ENCODE measurements around the gene NXPH1. TPM values are rescaled to one million over a fixed set of nuclear protein-coding genes. Genes with fewer than 3 reads are reported as not detected.

The NXPH1 gene
- total and polyA plus RNA-seq, 8 donors, result 0.11 TPM; not detected in 7

DNA sequence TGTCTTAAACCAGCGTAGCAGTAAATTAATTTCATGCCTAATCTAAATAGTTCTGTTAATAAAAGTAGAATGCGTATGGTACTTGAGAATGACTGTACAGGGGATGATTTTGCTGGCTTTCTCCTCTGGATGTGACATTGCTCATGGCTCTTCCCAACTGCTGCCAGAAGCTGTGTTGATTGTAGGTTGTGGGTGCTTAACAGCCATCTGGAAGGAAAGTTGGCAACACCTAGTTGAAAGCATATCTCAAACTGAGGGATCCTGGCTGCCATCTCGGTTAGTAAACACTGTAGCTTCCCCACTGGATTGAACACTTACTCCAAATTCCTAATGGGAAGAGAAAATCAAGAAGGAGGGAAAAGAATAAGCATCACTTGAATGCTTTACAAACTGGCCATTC lies 130.9 kb downstream of the NXPH1 start:
- no peak for DNase-seq
- H3K27me3 ChIP-seq, result no peaks in the 10 kb centered on the region
- no peak overlapping the region for H3K27ac ChIP-seq
- intact Hi-C loops (cut with DNase I), result no loop called here
- no peak for ATAC-seq
- no peak for TF ChIP-seq CTCF (IDR thresholded peaks at IDR 0.05)
- H3K4me3 ChIP-seq, result no peak overlapping the region
- H3K9me3 ChIP-seq, result no peaks in the 10 kb centered on the region
- no peaks in the 10 kb centered on the region for H3K36me3 ChIP-seq
- H3K4me1 ChIP-seq, result no peaks in the 10 kb centered on the region

DNA sequence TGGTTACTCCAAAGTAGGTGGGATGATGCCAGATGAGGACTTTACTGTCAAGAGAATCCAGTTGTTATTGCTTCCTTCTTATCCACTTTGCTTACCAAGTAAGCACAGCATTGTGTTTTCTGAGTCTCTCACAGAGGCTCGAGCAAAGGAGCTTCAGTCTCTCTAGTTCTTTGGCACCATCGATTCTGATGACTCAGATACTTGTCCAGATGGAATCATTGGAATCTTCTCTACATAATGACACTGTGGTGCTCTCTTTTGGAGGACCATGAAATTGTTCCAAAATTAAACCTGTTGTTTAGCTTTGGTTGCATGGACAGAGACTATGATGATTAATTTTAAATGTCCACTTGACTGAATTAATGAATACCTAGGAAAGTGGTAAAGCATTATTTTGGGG lies 132.6 kb downstream of the NXPH1 start:
- no peaks in the 10 kb centered on the region for H3K9me3 ChIP-seq
- no peaks in the 10 kb centered on the region for H3K36me3 ChIP-seq
- H3K27me3 ChIP-seq, result no peaks in the 10 kb centered on the region
- ATAC-seq (no peak), DNase-seq (no peak)
- H3K4me3 ChIP-seq, result no peak overlapping the region
- no peaks in the 10 kb centered on the region for H3K4me1 ChIP-seq
- intact Hi-C loops (cut with DNase I), result no loop called here
- H3K27ac ChIP-seq, result no peak overlapping the region
- no peak for TF ChIP-seq CTCF (IDR thresholded peaks at IDR 0.05)

GRCh38 chr7:8567626-8568025 lies 134.2 kb downstream of the NXPH1 start:
- intact Hi-C loops (cut with DNase I), result no loop called here
- H3K9me3 ChIP-seq, result no peaks in the 10 kb centered on the region
- H3K27ac ChIP-seq, result no peak overlapping the region
- no peak overlapping the region for H3K4me3 ChIP-seq
- no peaks in the 10 kb centered on the region for H3K27me3 ChIP-seq
- no peaks in the 10 kb centered on the region for H3K4me1 ChIP-seq
- TF ChIP-seq CTCF (IDR thresholded peaks at IDR 0.05), result no peak
- no peak for ATAC-seq
- DNase-seq, result no peak
- H3K36me3 ChIP-seq, result no peaks in the 10 kb centered on the region

GRCh38 chr7:8579661-8580194 lies 146.3 kb downstream of the NXPH1 start:
- Histone ChIP-seq H3K4me3 (no peak overlapping the region), H3K36me3 (no peaks in the 10 kb centered on the region), H3K9me3 (no peaks in the 10 kb centered on the region), H3K27me3 (no peaks in the 10 kb centered on the region), H3K4me1 (no peaks in the 10 kb centered on the region), H3K27ac (no peak overlapping the region)
- no peak for ATAC-seq
- DNase-seq, result peak in 1 of 4 donors; percentile 54
- TF ChIP-seq CTCF (IDR thresholded peaks at IDR 0.05), result no peak
- intact Hi-C loops (cut with DNase I), result no loop called here

DNA sequence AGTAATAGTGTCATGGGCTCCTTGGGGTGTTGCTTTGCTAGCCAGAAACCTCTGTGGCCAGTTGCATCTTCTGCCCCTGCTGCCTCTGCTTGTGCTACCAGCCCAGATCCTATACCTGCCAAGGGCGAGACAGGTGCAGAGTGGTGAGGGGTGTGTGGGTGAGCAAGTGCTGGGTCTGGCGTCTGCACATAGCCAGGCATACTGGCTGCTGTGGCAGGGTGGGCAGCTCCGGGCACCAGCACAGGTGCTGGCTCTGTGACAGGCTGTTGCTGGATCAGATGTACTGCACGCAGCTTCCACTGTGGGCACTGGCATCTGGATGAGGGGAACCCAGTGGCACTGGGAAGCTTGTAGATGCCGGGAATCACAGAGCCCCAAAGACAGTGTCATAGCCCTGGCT lies 148.4 kb downstream of the NXPH1 start:
- TF ChIP-seq CTCF (IDR thresholded peaks at IDR 0.05), result no peak
- intact Hi-C loops (cut with DNase I), result no loop called here
- Histone ChIP-seq H3K36me3 (no peaks in the 10 kb centered on the region), H3K27me3 (no peaks in the 10 kb centered on the region), H3K27ac (no peak overlapping the region), H3K9me3 (no peaks in the 10 kb centered on the region), H3K4me1 (no peaks in the 10 kb centered on the region), H3K4me3 (no peak overlapping the region)
- DNase-seq (peak in 1 of 4 donors; percentile 49), ATAC-seq (no peak)

Data from left lung (tissue), 10 donors.